Measurements from ENCODE around the gene ZNF775.

Gene ZNF775

DNA sequence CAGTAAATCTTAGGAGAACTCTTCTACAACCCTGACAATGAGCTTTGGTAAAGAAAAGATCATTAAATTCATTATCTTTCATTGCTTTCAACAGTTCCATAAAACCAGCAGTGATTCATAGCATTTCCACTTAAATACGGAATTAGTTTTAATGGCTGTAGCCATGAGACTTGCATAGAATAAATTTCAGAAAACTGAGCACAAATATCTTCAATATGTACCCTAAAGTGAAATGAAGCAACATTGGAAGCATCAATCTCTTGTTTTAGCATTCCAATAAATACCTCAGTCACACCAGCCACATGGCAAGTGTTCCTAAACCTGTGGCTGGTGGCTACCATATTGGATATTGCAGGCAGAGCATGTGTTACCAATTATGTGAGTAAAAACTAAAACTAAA, 34.1 kb upstream of the ZNF775 start:
- in situ Hi-C loops (cut with MboI; ENCODE audit: low sequenced_read_pairs): no loop called here

DNA sequence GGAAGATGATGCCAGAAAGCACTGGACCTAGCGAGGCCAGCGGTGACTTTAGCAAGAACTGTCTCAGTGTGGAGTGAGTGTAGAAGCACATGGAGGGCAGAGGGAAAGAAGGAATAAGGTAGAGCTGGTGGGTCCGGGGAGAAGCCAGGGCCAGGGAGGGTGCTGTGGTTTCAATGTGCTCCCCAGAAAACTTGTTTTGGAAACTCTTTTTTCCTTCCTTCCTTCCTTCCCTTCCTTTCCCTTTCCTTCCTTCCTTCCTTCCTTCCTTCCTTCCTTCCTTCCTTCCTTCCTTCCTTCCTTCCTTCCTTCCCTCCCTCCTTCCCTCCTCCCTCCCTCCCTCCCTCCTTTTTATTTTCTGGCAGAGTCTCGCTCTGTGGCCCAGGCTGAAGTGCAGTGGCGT, 32.2 kb upstream of the ZNF775 start:
- in situ Hi-C loops (cut with MboI; ENCODE audit: low sequenced_read_pairs): no loop called here

DNA sequence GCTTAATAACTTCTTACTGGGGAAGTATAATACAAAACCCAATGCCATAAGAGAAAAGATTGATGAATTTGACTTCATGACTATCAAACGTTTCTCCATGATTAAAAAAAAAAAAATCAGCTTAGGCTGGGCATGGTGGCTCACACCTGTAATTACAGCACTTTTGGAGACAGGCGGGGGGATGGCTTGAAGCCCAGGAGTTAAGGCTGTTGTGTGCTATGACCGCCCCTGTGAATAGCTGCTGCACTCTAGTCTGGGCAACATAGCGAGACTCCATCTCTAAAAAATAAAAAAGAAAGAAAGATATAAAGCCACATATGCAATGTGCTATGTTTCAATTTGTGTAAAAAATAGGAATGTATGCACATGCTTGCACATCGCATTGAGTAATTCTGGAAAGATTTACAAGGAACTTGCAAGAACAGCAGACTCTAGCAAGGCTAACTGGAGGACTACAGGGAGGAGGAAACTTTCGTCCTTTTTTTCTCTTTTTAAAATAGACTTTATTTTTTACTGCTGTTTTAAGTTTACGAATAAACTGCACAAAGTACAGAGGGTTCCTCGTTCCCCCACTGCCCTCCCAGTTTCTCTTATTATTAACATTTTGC, 27.4 kb upstream of the ZNF775 start:
- in situ Hi-C loops (cut with MboI; ENCODE audit: low sequenced_read_pairs): no loop called here

DNA sequence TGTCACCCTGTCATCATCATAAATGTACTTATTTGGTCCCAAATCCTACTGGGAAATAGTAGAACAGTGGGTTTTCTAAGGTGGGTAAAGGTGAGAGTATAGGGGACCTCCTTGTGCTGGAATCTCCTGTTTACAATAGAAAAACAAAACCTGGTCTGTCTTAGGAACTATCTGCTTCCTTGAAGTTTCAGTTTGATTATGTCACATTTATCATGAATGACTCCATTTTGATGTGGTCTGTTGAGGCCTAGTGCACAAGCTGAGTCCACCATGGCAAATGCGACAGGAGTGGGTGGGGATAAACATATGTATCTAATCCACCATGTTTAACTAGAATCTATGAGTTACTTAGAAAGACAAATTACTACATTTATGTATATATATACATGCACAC, 23.5 kb upstream of the ZNF775 start:
- in situ Hi-C loops (cut with MboI; ENCODE audit: low sequenced_read_pairs): no loop called here

DNA sequence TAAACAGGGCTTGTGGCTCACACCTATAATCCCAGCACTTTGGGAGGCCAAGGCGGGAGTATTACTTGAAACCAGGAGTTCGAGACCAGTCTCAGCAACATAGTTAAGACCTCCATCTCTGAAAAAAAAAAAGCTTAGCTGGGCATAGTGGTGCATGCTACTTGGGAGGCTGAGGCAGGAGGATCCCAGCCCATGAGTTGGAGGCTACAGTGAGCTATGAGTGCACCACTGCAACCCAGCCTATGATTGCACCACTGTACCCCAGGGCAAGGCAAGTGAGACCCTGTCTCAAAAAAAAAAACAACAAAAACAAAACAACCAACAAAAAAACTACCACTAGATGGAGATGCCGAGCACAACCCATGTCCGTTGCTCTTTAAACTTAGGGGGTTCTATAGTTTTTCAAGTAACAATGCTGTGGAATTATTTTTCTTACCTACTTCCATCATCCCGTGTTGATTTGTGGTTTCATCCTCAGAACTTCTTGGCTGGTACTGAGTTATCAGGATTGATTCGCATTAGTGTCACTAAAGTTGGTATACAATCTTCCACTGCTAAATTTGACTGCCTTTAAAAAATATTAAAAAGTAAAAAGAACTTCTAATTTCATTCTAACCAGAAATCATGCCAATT, 22.7 kb upstream of the ZNF775 start:
- in situ Hi-C loops (cut with MboI; ENCODE audit: low sequenced_read_pairs): no loop called here

DNA sequence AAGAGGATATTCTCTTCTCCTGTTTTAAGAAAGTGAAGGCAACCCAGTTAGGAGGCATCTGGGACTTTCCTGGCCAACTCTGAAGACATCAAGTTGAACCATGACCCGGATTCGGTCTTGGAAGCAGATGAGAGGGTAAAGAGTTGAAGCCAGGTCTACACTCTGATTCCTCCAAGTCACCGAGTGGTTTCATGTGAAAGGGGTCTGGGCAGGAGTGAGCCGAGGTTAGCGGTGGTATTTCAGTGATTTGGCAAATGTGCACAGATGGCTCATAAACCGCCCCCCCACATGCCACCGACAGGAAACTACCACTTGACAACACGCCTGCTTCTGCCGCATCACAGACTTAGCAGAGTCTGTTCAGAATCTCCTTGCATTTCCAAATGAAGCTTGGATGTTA, 21.9 kb upstream of the ZNF775 start:
- in situ Hi-C loops (cut with MboI; ENCODE audit: low sequenced_read_pairs): no loop called here

DNA sequence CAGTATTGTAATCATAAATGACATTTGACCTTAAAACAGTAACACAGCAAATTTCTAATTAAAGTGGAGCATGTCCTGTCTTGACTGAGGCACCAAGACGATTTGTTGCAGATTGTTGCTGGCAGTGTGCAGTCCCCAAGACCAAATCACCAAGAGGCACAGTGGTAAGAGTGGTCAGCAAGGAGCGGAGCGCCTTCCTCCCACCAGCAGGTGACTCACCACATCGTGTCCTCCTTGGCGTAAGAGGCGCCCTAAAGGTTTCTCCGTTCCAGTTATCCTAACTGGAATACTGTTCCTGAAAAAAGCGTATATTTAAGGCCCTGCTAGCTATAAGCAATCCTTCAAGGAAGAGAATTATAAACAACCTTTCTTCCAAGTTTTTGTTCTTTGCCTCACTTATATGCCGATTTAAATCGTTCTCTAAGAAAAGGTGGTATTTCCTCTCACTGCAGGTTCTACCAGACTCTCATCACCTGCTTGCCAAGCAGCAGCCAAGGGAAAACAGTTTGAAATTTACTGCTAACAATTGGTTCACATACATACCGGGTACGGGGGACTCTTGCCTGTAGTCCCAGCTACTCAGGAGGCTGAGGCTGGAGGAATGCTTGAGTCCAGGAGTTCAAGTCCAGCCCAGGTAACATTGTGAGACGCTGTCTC, 21.2 kb upstream of the ZNF775 start:
- in situ Hi-C loops (cut with MboI; ENCODE audit: low sequenced_read_pairs): no loop called here

DNA sequence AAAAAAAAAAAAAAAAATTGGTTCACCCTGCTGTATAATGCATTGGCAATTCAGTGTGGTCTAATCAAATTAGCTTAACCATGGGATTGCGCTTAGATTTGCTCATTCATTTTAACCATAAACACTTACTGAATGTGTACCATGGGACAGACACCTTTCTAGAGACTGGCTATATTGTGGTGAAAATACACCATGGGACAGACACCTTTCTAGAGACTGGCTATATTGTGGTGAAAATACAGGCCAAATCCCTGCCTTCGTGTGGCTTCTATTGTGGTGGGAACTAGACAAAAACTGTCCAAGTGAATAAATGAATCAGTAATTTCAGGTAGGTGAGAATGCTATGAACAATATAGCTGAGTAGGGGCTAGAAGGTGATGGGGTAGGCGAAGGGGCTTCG, 20.7 kb upstream of the ZNF775 start:
- in situ Hi-C loops (cut with MboI; ENCODE audit: low sequenced_read_pairs): no loop called here

DNA sequence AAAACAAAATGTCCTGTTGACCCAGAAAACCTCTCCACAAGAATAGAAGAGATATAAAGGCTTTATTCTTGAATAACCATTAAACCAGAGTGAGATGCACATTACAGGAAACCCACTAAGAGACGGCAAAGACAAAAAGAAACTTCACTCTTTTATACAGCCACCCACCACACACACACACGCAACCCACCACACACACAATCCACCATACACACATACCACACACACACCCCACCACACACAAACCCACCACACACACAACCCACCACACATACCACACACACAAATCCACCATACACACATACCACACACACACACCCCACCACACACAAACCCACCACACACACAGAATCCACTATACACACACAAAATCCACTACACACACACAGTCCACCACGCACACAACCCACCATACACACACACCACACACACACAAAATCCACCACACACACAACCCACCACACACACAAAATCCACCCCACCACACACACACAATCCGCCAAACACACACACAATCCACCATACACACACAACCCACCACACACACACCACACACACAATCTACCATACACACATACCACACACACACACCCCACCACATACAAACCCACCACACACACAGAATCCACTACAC, 20.0 kb upstream of the ZNF775 start:
- in situ Hi-C loops (cut with MboI; ENCODE audit: low sequenced_read_pairs): no loop called here

DNA sequence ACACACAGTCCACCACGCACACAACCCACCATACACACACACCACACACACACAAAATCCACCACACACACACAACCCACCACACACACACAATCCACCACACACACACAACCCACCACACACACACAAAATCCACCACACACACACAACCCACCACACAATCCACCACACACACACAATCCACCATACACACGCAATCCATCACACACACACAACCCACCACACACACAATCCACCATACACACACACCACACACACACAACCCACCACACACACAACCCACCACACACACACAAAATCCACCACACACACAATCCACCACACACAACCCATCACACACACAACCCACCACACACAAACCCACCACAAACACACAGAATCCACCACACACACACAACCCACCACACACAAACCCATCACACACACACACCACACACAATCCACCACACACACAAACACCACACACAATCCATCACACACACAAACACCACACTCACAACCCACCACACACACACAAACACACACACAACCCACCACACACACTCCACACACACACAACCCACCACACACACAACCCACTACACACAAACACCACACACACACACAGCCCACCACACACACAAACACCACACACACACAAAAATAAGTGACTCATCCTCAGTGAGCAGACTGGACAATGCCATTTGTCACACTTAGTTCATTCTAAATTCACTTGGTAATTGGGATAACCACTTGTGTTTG, 19.3 kb upstream of the ZNF775 start:
- in situ Hi-C loops (cut with MboI; ENCODE audit: low sequenced_read_pairs): no loop called here

DNA sequence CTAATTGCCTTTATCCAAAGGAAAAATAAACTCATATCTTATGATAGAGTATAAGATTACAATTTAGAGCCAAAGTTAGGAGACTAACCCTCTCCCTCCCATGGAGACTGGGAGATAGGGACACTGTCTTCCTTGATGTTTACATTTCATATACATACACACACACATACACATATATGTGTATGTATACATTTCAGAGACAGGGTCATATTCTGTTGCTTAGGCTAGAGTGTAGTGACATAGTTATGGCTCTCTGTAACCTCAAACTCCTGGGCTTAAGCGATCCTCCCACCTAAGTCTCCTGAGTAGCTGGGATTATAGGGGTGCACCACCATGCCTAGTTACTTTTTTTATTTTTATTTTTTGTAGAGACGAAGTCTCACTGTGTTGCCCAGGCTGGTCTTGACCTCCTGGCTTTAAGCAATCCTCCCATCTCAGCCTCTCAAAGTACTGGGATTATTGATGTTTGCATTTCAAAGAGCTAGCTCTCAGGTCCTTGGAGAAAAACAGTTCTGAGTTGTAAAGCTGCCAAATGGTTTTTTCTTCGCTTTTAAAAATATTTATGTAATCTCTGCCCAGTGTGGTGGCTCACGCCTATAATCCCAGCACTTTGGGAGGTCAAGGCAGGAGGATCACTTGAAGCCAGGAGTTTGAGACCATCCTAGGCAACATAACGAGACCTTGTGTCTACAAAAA, 18.6 kb upstream of the ZNF775 start:
- in situ Hi-C loops (cut with MboI; ENCODE audit: low sequenced_read_pairs): no loop called here

DNA sequence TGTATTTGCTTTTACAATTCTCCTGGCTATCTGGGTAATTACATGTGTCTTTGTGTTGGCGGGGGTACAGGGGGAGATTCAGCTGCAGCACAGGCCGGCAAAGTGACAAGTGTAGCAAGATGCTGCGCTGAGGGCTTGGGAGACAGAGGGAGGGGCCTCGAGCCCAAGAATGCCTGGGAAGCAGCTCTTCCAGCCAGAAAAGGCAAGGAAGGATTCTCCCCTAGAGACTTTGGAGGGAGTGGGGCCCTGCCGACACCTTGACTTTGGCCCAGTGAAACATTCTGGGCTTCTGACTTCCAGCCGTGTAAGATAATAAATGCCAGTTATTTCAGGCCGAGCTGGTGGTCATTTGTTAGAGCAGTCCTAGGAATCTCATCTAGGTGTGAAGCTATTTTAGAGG, 17.7 kb upstream of the ZNF775 start:
- in situ Hi-C loops (cut with MboI; ENCODE audit: low sequenced_read_pairs): no loop called here

DNA sequence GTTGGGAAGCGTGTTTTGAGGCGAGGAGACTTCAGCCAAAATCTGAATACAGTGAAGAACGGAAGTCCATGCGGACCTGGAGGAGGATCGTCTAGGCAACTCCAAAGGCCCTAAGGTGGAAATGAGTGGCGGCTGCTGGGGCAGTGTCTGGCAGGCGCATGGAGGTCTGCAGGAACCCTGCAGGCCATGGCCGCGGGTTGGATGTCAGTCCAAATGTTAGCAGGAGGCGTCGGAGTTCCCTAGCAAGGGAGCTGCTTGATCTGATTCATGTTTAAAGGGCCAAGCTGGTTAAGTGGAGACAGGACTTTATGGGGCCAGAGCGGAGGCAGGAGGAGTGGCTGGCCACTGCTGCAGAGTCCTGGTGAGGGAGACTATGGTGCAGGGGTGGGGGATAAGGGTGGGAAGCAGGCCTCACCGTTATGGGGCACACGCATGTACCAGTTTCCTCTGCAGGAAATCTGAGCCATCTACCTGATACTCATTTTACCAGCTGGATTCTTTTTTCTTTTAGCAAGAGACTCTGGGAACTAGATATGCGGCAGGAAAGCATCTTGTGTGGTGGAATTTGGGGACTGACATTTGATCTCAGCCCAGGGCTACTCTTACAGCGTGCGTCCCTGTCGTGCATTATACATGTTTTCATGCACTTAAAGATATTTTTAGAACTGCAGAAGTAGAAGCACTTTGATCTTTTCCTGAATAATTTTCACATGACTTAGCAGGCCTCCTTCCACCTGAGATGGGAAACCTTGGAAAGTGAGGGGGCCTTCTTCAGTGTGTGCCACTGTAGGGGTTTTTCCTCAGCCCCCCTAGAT, 17.1 kb upstream of the ZNF775 start:
- in situ Hi-C loops (cut with MboI; ENCODE audit: low sequenced_read_pairs): no loop called here

DNA sequence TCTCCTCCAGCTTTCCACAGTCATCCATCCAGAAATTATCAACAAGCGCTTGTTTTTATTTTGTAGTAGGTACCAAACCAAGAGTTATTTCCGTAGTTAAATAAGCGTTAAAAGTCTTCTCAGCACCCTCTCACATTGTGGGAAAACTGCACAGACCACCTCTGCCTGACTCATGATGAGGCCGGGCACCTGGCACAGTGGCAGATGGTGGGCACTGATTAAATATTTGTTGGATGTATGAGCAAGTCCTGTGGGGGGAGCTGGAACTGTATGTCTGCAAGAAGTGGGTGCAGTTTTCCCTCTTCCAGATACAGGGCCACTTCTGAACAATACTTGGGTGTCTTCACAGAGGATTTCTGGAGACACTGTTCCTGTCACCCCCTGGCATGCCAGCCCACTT, 15.8 kb upstream of the ZNF775 start:
- in situ Hi-C loops (cut with MboI; ENCODE audit: low sequenced_read_pairs): no loop called here

DNA sequence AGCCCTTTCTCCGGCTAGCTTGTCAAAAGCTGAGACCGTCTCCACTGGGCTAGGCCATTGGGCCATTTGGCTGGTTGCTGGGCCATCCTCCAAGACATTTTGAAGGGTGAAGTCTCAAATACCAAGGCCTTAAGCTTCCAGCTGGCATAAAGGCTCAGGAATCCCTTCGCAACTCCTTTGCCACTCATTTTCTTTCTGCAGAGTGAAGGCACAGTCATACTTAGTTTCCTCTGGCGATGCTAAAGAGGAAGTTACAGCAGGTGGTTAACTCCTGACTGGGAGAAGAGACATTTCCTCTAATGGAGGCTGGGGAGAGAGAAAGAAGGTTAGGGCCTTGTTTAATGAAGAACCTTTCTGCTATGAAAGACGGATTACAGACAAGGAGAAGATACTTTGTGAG, 15.3 kb upstream of the ZNF775 start:
- in situ Hi-C loops (cut with MboI; ENCODE audit: low sequenced_read_pairs): no loop called here

DNA sequence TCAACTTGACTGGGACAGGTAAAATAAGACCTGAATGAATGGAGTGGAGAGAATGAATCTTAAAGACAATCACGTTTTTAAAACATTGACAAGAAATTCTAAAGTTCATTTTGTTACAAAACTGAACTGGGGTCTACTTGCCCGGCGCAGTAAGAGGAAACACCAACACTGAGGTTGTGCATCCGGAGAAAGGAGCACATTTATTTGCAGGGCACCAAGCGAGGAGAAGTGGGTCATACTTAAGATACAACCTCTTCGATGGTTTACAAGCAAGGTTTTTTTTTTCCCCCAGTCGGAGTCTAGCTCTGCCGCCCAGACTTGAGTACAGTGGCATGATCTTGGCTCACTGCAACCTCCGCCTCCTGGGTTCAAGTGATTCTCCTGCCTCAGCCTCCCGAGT, 13.9 kb upstream of the ZNF775 start:
- in situ Hi-C loops (cut with MboI; ENCODE audit: low sequenced_read_pairs): no loop called here

DNA sequence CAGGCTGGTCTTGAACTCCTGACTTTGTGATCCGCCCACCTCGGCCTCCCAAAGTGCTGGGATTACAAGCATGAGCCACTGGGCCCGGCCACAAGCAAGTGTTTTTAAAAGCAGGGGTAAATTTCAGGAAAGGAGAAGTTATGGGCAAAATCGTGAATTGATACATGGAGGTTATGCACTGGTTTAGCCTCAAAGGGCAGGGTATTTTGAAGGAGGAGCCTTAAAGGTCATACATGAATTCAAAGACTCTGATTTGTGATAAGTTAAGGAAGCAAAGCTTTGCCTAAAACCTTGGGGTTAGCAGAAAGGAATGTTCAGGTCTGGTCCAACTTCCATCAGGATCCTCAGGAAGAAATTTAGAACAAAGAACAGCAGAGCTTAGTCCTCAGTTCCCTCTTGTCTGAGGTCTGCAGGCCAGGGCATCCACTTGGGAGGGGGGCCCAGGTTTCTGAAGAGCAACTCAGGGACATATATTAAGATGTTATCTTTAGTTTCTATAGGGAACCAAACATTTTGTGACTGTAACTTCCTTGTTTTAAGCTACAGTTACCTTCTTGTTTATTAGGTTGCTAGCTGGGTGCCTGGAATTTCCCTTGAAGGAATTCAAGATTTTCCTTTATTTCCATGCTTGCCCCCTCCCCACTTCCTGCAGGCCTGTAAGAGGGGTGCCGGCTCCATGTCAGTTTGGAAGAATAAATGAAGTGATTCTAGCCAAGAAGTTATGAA, 13.3 kb upstream of the ZNF775 start:
- in situ Hi-C loops (cut with MboI; ENCODE audit: low sequenced_read_pairs): no loop called here

DNA sequence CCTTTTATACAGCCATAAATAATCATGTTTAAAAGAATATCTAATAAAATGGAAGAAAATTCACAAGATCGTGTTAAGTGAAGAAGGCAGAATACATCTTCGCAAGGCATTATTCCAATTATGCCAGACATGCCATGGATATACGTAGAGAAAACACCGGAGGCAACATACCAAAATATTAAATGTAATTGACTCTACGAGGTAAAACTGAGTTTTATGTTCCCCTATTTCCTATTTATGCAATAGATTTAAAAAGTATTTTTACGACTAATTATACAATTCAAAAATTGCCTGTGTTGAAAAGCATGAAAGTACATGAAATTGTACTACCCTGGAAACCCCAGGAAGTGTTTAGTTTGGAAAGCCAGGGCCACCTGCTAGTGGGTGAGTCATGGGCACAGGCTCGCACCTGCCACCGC, 11.4 kb upstream of the ZNF775 start:
- in situ Hi-C loops (cut with MboI; ENCODE audit: low sequenced_read_pairs): no loop called here

DNA sequence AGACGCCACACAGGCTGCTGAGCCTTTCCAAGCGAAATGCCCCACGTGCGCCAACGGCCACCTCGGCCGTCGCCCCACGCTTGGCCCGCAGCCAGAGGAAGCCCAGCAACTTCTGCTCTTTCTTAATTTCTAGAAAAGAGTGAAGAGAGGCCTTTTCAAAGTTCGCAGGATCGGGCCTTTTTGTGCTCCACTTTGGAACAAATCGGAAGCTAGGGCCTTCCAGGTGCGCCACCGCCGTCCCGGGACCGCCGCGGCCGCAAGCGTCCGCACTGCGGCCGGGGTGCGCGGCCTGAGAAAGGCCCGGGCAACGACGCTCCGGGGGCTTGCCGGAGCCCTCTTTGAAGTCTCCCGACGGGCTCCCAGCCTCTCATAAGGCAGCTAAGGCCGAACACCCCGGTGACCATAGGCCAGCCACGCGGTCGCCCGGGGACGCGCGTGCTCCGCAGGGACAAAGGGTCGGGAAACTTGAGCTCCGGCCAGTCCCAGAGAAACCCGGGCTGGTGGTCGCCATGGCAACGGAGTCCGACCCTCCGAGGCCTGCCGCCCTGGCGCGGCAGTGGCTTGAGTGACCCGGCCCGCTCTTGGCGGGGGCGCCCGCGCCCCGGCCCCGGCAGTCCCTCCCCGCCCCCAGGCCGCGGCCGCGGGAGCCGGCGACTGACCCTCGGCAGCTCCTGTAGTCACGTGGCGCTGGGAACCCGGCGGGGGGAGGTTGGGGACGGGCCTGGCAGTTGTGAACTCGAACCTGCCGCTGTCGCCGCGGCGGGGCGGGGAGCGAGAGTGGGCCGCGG, 10.8 kb upstream of the ZNF775 start, which contains the start of gene REPIN1:
Gene REPIN1 (plus strand): TSS at position 727 of the 788 bp plus-strand sequence. CDS start 890 bp downstream, outside the sequence.
- in situ Hi-C loops (cut with MboI; ENCODE audit: low sequenced_read_pairs): no loop called here

Data from HL-60/S4 treated with phorbol 12-myristate 13-acetate at 8.2 ng/mL for 4 days and 3 days (cell line).